ENCODE data around the gene TNS1. TPM values are rescaled to one million over a fixed set of nuclear protein-coding genes. Genes with fewer than 3 reads are reported as not detected.
"Not testable (repeated sequence)": the region's sequence is repeated elsewhere in the genome, so short reads cannot be mapped to it uniquely, and the experiment has no call there.

TNS1 gene
- total RNA-seq, 2 donors from 2014 or later: 3.3 to 4.2 TPM

DNA sequence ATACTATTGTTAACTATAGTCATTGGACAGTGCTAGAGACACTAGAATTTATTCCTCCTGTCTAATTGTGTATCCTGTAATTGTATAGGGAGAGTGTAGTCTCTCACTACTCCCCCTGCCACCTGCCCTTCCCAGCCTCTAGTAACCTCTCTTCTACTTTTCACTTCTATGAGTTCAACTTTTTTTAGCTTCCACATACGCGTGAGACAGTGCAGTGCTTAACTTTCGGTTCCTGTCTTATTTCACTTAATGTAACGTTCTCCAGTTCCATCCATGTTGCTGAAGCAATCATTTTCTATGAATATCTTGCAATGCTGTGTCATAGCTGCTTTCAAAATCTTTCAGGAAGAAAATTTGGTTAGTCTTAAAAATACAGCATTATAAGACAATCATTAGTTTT is 43.4 kb upstream of the TNS1 start:
- H3K27me3 ChIP-seq (ENCODE audit: control insufficient read depth, insufficient read depth, low read length, poor library complexity, severe bottlenecking): peaks cover 2% of the 10 kb centered on the region
- Mint-ChIP-seq H3K36me3 (ENCODE audit: low read depth) (no peaks in the 10 kb centered on the region), H3K27ac (no peak overlapping the region), H3K4me1 (no peaks in the 10 kb centered on the region), H3K9me3 (peaks cover 20% of the 10 kb centered on the region), H3K4me3 (no peak overlapping the region), H3K27me3 (ENCODE audit: insufficient read depth) (peaks cover 24% of the 10 kb centered on the region)
- H3K4me1 ChIP-seq (ENCODE audit: control insufficient read depth, insufficient read depth, low read length): no peaks in the 10 kb centered on the region
- no peak overlapping the region for H3K27ac ChIP-seq (ENCODE audit: low read depth, low read length)
- no peak overlapping the region for H3K9ac ChIP-seq (ENCODE audit: extremely low read depth, low read length, poor library complexity, severe bottlenecking)
- TF ChIP-seq, protein P1, sequence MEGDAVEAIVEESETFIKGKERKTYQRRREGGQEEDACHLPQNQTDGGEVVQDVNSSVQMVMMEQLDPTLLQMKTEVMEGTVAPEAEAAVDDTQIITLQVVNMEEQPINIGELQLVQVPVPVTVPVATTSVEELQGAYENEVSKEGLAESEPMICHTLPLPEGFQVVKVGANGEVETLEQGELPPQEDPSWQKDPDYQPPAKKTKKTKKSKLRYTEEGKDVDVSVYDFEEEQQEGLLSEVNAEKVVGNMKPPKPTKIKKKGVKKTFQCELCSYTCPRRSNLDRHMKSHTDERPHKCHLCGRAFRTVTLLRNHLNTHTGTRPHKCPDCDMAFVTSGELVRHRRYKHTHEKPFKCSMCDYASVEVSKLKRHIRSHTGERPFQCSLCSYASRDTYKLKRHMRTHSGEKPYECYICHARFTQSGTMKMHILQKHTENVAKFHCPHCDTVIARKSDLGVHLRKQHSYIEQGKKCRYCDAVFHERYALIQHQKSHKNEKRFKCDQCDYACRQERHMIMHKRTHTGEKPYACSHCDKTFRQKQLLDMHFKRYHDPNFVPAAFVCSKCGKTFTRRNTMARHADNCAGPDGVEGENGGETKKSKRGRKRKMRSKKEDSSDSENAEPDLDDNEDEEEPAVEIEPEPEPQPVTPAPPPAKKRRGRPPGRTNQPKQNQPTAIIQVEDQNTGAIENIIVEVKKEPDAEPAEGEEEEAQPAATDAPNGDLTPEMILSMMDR (conservative IDR thresholded peaks at IDR 0.05): no peak
- H3K4me3 ChIP-seq (ENCODE audit: low read length): no peak overlapping the region
- DNase-seq: no peak
- WGBS, 2 experiments (ENCODE audit: insufficient coverage in 1 of 2, insufficient read length in 1 of 2): 88 to 96% methylated on average over 4 of the region's 4 CpGs
- peaks cover 31% of the 10 kb centered on the region for H3K9me3 ChIP-seq (ENCODE audit: control insufficient read depth, low read length)
- no peaks in the 10 kb centered on the region for H3K36me3 ChIP-seq (ENCODE audit: control insufficient read depth, insufficient read depth, low read length)

DNA sequence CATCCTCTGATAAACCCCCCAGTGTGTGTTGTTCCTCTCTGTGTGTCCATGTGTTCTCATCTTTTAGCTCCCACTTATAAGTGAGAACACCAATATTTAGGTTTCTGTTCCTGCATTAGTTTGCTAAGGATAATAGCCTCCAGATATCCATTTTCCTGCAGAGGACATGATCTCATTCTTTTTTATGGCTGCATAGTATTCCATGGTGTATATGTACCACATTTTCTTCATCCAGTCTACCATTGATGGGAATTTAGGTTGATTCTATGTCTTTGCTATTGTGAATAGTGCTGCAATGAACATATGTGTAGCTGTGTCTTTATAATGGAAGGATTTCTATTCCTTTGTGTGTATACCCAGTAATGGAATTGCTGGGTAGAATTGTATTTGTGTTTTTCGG is 41.8 kb upstream of the TNS1 start:
- H3K27me3 Mint-ChIP-seq (ENCODE audit: insufficient read depth): peaks cover 40% of the 10 kb centered on the region
- not testable (repeated sequence) for H3K36me3 Mint-ChIP-seq (ENCODE audit: low read depth); H3K4me3 Mint-ChIP-seq; H3K9ac ChIP-seq (ENCODE audit: extremely low read depth, low read length, poor library complexity, severe bottlenecking); H3K27ac Mint-ChIP-seq; H3K4me1 Mint-ChIP-seq; H3K4me3 ChIP-seq (ENCODE audit: low read length); H3K36me3 ChIP-seq (ENCODE audit: control insufficient read depth, insufficient read depth, low read length); DNase-seq; H3K4me1 ChIP-seq (ENCODE audit: control insufficient read depth, insufficient read depth, low read length); H3K27ac ChIP-seq (ENCODE audit: low read depth, low read length)
- peaks cover 21% of the 10 kb centered on the region for H3K9me3 ChIP-seq (ENCODE audit: control insufficient read depth, low read length)
- no CpG with 5 or more reads among the region's 1 CpG for WGBS, 2 experiments (ENCODE audit: insufficient coverage in 1 of 2, insufficient read length in 1 of 2)
- H3K9me3 Mint-ChIP-seq: peaks cover 20% of the 10 kb centered on the region
- H3K27me3 ChIP-seq (ENCODE audit: control insufficient read depth, insufficient read depth, low read length, poor library complexity, severe bottlenecking): peaks cover 12% of the 10 kb centered on the region

DNA sequence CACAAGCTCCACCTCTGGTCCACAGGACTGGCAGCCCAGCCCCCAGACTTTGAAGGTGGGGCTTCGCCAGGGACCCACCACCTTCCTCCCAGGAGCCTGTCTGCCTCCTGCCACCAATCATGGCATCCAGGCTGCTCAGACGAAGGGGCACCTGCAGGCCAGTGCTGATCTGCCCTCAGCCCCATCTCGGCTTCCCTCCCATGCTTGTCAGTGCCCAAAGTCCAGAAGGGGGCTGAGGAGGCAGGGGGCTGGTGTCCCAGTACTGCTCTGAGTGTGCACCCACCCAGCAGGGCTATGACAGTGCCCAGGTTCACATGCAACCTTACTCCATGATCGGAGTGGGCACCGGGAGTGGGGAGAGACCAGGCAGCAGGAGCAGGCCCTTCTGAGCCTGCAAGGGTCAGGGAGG is 40.9 kb upstream of the TNS1 start:
- no peak overlapping the region for H3K4me3 ChIP-seq (ENCODE audit: low read length)
- H3K36me3 Mint-ChIP-seq (ENCODE audit: low read depth): no peaks in the 10 kb centered on the region
- DNase-seq: no peak
- H3K4me1 ChIP-seq (ENCODE audit: control insufficient read depth, insufficient read depth, low read length): no peaks in the 10 kb centered on the region
- no peak overlapping the region for H3K9ac ChIP-seq (ENCODE audit: extremely low read depth, low read length, poor library complexity, severe bottlenecking)
- no peak overlapping the region for H3K4me3 Mint-ChIP-seq
- H3K27me3 ChIP-seq (ENCODE audit: control insufficient read depth, insufficient read depth, low read length, poor library complexity, severe bottlenecking): peaks cover 15% of the 10 kb centered on the region
- TF ChIP-seq, protein P1 (conservative IDR thresholded peaks at IDR 0.05): no peak
- WGBS, 2 experiments (ENCODE audit: insufficient coverage in 1 of 2, insufficient read length in 1 of 2): 90 to 100% methylated on average over 2 to 5 of the region's 5 CpGs
- no peak overlapping the region for H3K27ac Mint-ChIP-seq
- H3K9me3 ChIP-seq (ENCODE audit: control insufficient read depth, low read length): peaks cover 13% of the 10 kb centered on the region
- no peak overlapping the region for H3K27ac ChIP-seq (ENCODE audit: low read depth, low read length)
- H3K9me3 Mint-ChIP-seq: peaks cover 20% of the 10 kb centered on the region
- no peaks in the 10 kb centered on the region for H3K36me3 ChIP-seq (ENCODE audit: control insufficient read depth, insufficient read depth, low read length)
- no peaks in the 10 kb centered on the region for H3K4me1 Mint-ChIP-seq
- peaks cover 47% of the 10 kb centered on the region for H3K27me3 Mint-ChIP-seq (ENCODE audit: insufficient read depth)

DNA sequence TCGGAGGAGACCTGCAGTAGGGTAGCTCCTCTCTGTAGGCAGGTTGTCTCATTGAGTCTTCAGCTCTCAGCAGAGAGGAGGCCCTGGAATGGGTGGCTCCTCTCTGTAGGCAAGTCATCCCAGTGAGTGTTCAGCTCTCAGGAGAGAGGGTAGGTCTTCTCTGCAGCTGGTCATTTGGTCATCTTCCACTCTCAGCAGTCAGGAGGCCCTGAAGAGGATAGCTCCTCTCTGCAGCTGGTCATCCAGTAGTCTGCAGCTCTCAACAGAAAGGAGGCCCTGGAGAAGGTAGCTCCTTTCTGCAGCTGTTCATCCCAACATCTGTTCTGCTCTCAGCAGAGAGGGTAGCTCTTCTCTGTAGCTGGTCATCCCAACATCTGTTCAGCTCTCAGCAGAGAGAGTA is 40.3 kb upstream of the TNS1 start:
- no peaks in the 10 kb centered on the region for H3K36me3 ChIP-seq (ENCODE audit: control insufficient read depth, insufficient read depth, low read length)
- no peak for DNase-seq
- peaks cover 13% of the 10 kb centered on the region for H3K9me3 ChIP-seq (ENCODE audit: control insufficient read depth, low read length)
- H3K4me1 Mint-ChIP-seq: no peaks in the 10 kb centered on the region
- H3K4me3 Mint-ChIP-seq: no peak overlapping the region
- H3K27ac Mint-ChIP-seq: no peak overlapping the region
- H3K27ac ChIP-seq (ENCODE audit: low read depth, low read length): no peak overlapping the region
- peaks cover 48% of the 10 kb centered on the region for H3K27me3 Mint-ChIP-seq (ENCODE audit: insufficient read depth)
- no peaks in the 10 kb centered on the region for H3K36me3 Mint-ChIP-seq (ENCODE audit: low read depth)
- WGBS, 2 experiments (ENCODE audit: insufficient coverage in 1 of 2, insufficient read length in 1 of 2): 83 to 88% methylated on average over 1 of the region's 1 CpG
- H3K4me1 ChIP-seq (ENCODE audit: control insufficient read depth, insufficient read depth, low read length): no peaks in the 10 kb centered on the region
- H3K9me3 Mint-ChIP-seq: peaks cover 20% of the 10 kb centered on the region
- H3K27me3 ChIP-seq (ENCODE audit: control insufficient read depth, insufficient read depth, low read length, poor library complexity, severe bottlenecking): peaks cover 16% of the 10 kb centered on the region
- TF ChIP-seq, protein P1 (conservative IDR thresholded peaks at IDR 0.05): no peak
- no peak overlapping the region for H3K9ac ChIP-seq (ENCODE audit: extremely low read depth, low read length, poor library complexity, severe bottlenecking)
- no peak overlapping the region for H3K4me3 ChIP-seq (ENCODE audit: low read length)
